ENCODE results near the gene SELENOV.

Gene SELENOV

DNA sequence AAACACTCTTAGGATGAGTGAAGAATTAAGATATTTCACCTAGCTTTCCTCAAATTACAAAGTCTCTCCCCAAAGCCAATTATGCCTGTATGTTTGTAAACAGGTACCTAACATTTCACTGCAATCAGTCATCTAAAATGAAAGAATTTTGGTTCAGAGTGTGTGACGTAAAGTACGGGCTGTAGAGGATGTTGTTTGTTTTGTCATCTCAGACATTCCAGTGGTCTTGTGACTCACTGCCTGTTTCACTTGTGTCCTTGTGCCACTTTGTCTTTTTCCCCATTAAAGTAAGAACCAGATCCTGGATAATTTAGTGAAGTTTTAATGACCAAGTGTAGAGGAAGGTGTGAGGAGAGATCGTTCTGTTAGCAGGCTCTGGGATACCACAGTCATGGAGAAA is 53.7 kb downstream of the SELENOV start:
- DNase-seq: no peak

Data from CD4-positive, alpha-beta T cell treated with Interferon alpha-2 for 1 hour (primary cell).